ENCODE measurements around the gene PRKAG2.
"Not testable (repeated sequence)": the region's sequence is repeated elsewhere in the genome, so short reads cannot be mapped to it uniquely, and the experiment has no call there.

The PRKAG2 gene

GRCh38 chr7:151568956-151569940 lies 307.7 kb downstream of the PRKAG2 start:
- no peak for DNase-seq

GRCh38 chr7:151566897-151567320 lies 310.0 kb downstream of the PRKAG2 start:
- no peak for DNase-seq

GRCh38 chr7:151565541-151565940 lies 311.4 kb downstream of the PRKAG2 start:
- DNase-seq: no peak

GRCh38 chr7:151560243-151560642 lies 316.7 kb downstream of the PRKAG2 start:
- no peak for DNase-seq

GRCh38 chr7:151559557-151560183 lies 317.2 kb downstream of the PRKAG2 start:
- DNase-seq: no peak

GRCh38 chr7:151558575-151558974 lies 318.3 kb downstream of the PRKAG2 start:
- DNase-seq: peak; percentile 31

- no peak for DNase-seq
Observed at GRCh38 chr7:151556592-151556991, 320.3 kb downstream of the PRKAG2 start.

GRCh38 chr7:151553356-151553755 lies 323.6 kb downstream of the PRKAG2 start:
- no peak for DNase-seq

- no peak for DNase-seq
Observed at GRCh38 chr7:151552352-151553028, 324.4 kb downstream of the PRKAG2 start.

GRCh38 chr7:151551820-151552219 lies 325.1 kb downstream of the PRKAG2 start:
- no peak for DNase-seq

- DNase-seq: peak; percentile 32
Observed at GRCh38 chr7:151550656-151551286, 326.1 kb downstream of the PRKAG2 start.

- DNase-seq: no peak
Observed at GRCh38 chr7:151549644-151550043, 327.3 kb downstream of the PRKAG2 start.

GRCh38 chr7:151549083-151549482 lies 327.8 kb downstream of the PRKAG2 start:
- no peak for DNase-seq

- no peak for DNase-seq
Observed at GRCh38 chr7:151544183-151544582, 332.7 kb downstream of the PRKAG2 start.

- DNase-seq: no peak
Observed at GRCh38 chr7:151542606-151543130, 334.2 kb downstream of the PRKAG2 start.

- DNase-seq: no peak
Observed at GRCh38 chr7:151541709-151542499, 335.0 kb downstream of the PRKAG2 start.

GRCh38 chr7:151540146-151540545 lies 336.8 kb downstream of the PRKAG2 start:
- DNase-seq: no peak

GRCh38 chr7:151539088-151539671 lies 337.7 kb downstream of the PRKAG2 start:
- DNase-seq: peak; percentile 87

GRCh38 chr7:151537818-151538561 lies 338.9 kb downstream of the PRKAG2 start:
- DNase-seq: peak; percentile 66

- DNase-seq: not testable (repeated sequence)
Observed at GRCh38 chr7:151536178-151536577, 340.7 kb downstream of the PRKAG2 start.

GRCh38 chr7:151529842-151530241 lies 347.1 kb downstream of the PRKAG2 start:
- DNase-seq: no peak

Measured in eye (tissue), 1 donor.